HCT116 (cell line): ENCODE measurements around the gene GRID2. TPM values are rescaled to one million over a fixed set of nuclear protein-coding genes. Genes with fewer than 3 reads are reported as not detected.
A peak's percentile ranks its signal among the peaks of the same experiment; 100 is the strongest.

Experiments used
- ATAC-seq: fragments of 200-7000 bp; cut with Tn5 transposase; 2 replicates; pipeline ENCODE4 v1.9.1; 2020; ENCODE audit warnings: mild to moderate bottlenecking, moderate library complexity
- BruUV-seq: library from RNA; stranded (reverse); fragments of 400-500 nt; replicated peaks from 2 replicates; lab custom pipeline; 2021; lab: Mats Ljungman, UMichigan
- CTCF ChIA-PET: fragments of 300-600 bp; sonication (Branson Sonifier 250); formaldehyde crosslinking; loops from one replicate; lab custom pipeline; 2021; ENCODE audit warnings: antibody characterized with exemption; lab: Charles Lee
- POLR2A ChIA-PET: fragments of 300-600, 350-600 bp; sonication (Branson Sonifier 250); formaldehyde crosslinking; loops from one replicate; lab custom pipeline; 2021; ENCODE audit warnings: antibody characterized with exemption; lab: Charles Lee
- RAD21 ChIA-PET, 2 experiments: fragments of 300-600 bp; sonication (Branson Sonifier 250); formaldehyde crosslinking; loops; one replicate each; lab custom pipeline; 2023; ENCODE audit warnings: low total read pairs in 2 of 2; ENCODE audit not compliant: uncharacterized antibody in 2 of 2, unreplicated experiment in 2 of 2, low non-redundant PET in 1 of 2; lab: Charles Lee
- DNase-seq: peaks from one replicate; pipeline ENCODE4 v3.0.0-alpha.2; 2010; ENCODE audit warnings: low read depth, low spot score
- H2AFZ ChIP-seq: fragments of 200-600 bp; shearing (Covaris generic), sonication (generic); 2 replicates; pipeline ENCODE4 v1.6.1; 2017; ENCODE audit warnings: low read depth, mixed run types, mixed read lengths, antibody characterized with exemption, low read length; ENCODE audit not compliant: poor library complexity, severe bottlenecking
- H3K27ac ChIP-seq: 2 replicates; pipeline ENCODE4 v1.5.1; 2012; ENCODE audit warnings: low read depth, low read length
- H3K27me3 ChIP-seq: fragments of 200-600 bp; sonication (generic); 2 replicates; pipeline ENCODE4 v1.6.1; 2016; ENCODE audit warnings: mixed run types, low read length, mixed read lengths; ENCODE audit not compliant: insufficient read depth
- H3K36me3 ChIP-seq, 2 experiments: fragments of 200-500 bp in 1 of 2; fragments of 200-600 bp in 1 of 2; sonication (Bioruptor generic) in 1 of 2; sonication (generic) in 1 of 2; 2 replicates each; pipeline versions ENCODE4 v1.5.1 to v1.6.1; 2014 to 2016; ENCODE audit warnings: low read length in 2 of 2, inconsistent platforms in 1 of 2, mixed read lengths in 1 of 2, mixed run types in 1 of 2; ENCODE audit not compliant: insufficient read depth in 2 of 2, control insufficient read depth in 1 of 2
- H3K4me1 ChIP-seq, 2 experiments: fragments of 200-600 bp in 1 of 2; sonication (generic) in 1 of 2; 2 replicates each; pipeline versions ENCODE4 v1.5.1 to v1.6.1; 2012 to 2017; ENCODE audit warnings: low read length in 2 of 2, inconsistent platforms in 1 of 2, mild to moderate bottlenecking in 1 of 2, mixed read lengths in 1 of 2, mixed run types in 1 of 2, moderate library complexity in 1 of 2; ENCODE audit not compliant: insufficient read depth in 2 of 2, control insufficient read depth in 1 of 2
- H3K4me2 ChIP-seq: fragments of 200-600 bp; sonication (generic); 2 replicates; pipeline ENCODE4 v1.6.1; 2017; ENCODE audit warnings: mixed run types, low read length, mixed read lengths
- H3K4me3 ChIP-seq, 2 experiments: fragments of 200-600 bp in 1 of 2; sonication (generic) in 1 of 2; replicated peaks in 1 of 2; 2 replicates each; pipeline ENCODE4 v1.5.1; 2011 to 2016; ENCODE audit warnings: low read length in 2 of 2, control low read depth in 1 of 2, low read depth in 1 of 2, mild to moderate bottlenecking in 1 of 2, mixed read lengths in 1 of 2, mixed run types in 1 of 2
- H3K79me2 ChIP-seq: fragments of 200-600 bp; sonication (generic); 2 replicates; pipeline ENCODE4 v1.6.1; 2017; ENCODE audit warnings: mild to moderate bottlenecking, mixed run types, low read length, moderate library complexity, mixed read lengths; ENCODE audit not compliant: insufficient read depth
- H3K9ac ChIP-seq: fragments of 200-600 bp; sonication (generic); 2 replicates; pipeline ENCODE4 v1.6.1; 2016; ENCODE audit warnings: low read length, mixed read lengths
- H3K9me2 ChIP-seq: fragments of 200-600 bp; sonication (generic), shearing (Covaris generic); 2 replicates; pipeline ENCODE4 v1.6.1; 2017; ENCODE audit warnings: mixed run types, mild to moderate bottlenecking, moderate library complexity; ENCODE audit not compliant: insufficient read depth
- H3K9me3 ChIP-seq, 2 experiments: fragments of 200-500 bp in 1 of 2; fragments of 200-600 bp in 1 of 2; sonication (Bioruptor generic) in 1 of 2; sonication (generic) in 1 of 2; 2 replicates each; pipeline ENCODE4 v1.6.1; 2014 to 2017; ENCODE audit warnings: low read length in 2 of 2, mixed read lengths in 2 of 2, inconsistent platforms in 1 of 2, low read depth in 1 of 2, mild to moderate bottlenecking in 1 of 2, mixed run types in 1 of 2, moderate library complexity in 1 of 2; ENCODE audit not compliant: control insufficient read depth in 1 of 2, insufficient read depth in 1 of 2
- H4K20me1 ChIP-seq: fragments of 200-600 bp; sonication (generic), shearing (Covaris generic); 2 replicates; pipeline ENCODE4 v1.6.1; 2017; ENCODE audit warnings: mixed run types, mild to moderate bottlenecking, moderate library complexity; ENCODE audit not compliant: insufficient read depth
- CEBPB ChIP-seq: IDR thresholded peaks from 2 replicates; pipeline ENCODE4 v1.6.1; 2012; ENCODE audit warnings: low read depth
- CTCF ChIP-seq, 3 experiments: fragments of 200-600 bp in 1 of 3; sonication (generic) in 1 of 3; IDR thresholded peaks in 2 of 3; conservative IDR thresholded peaks in 1 of 3; 2 replicates each; pipeline ENCODE4 v1.5.1; 2012 to 2017; ENCODE audit warnings: low read depth in 2 of 3, low read length in 2 of 3, antibody characterized with exemption in 1 of 3, borderline replicate concordance in 1 of 3, control low read depth in 1 of 3, mild to moderate bottlenecking in 1 of 3, mixed read lengths in 1 of 3, mixed run types in 1 of 3, moderate library complexity in 1 of 3; ENCODE audit not compliant: insufficient read depth in 1 of 3
- ELF1 ChIP-seq: IDR thresholded peaks from 2 replicates; pipeline ENCODE4 v1.6.1; 2012; ENCODE audit warnings: low read depth, borderline replicate concordance
- EZH2 ChIP-seq: fragments of 200-600 bp; sonication (generic); IDR thresholded peaks from 2 replicates; pipeline ENCODE4 v1.6.1; 2017; ENCODE audit warnings: antibody characterized with exemption, mixed run types
- EZH2phosphoT487 ChIP-seq: fragments of 200-600 bp; IDR thresholded peaks from 2 replicates; pipeline ENCODE4 v1.6.1; 2018; ENCODE audit warnings: antibody characterized with exemption, borderline replicate concordance
- MAX ChIP-seq: IDR thresholded peaks from 2 replicates; pipeline ENCODE4 v1.6.1; 2012
- POLR2A ChIP-seq: IDR thresholded peaks from 2 replicates; pipeline ENCODE4 v1.7.0; 2011; ENCODE audit warnings: borderline replicate concordance; ENCODE audit not compliant: insufficient read depth, insufficient read length; ENCODE audit errors: extremely low read depth
- POLR2AphosphoS5 ChIP-seq: IDR thresholded peaks from 2 replicates; pipeline ENCODE4 v1.6.1; 2011; ENCODE audit warnings: mild to moderate bottlenecking, low read depth, low read length, moderate library complexity
- RAD21 ChIP-seq: IDR thresholded peaks from 2 replicates; pipeline ENCODE4 v1.6.1; 2012; ENCODE audit warnings: low read depth, mild to moderate bottlenecking
- SIN3A ChIP-seq: IDR thresholded peaks from 2 replicates; pipeline ENCODE4 v1.6.1; 2012; ENCODE audit warnings: low read depth
- ZBTB33 ChIP-seq: IDR thresholded peaks from 2 replicates; pipeline ENCODE4 v1.6.1; 2011; ENCODE audit warnings: mild to moderate bottlenecking, low read length, moderate library complexity; ENCODE audit not compliant: insufficient replicate concordance; ENCODE audit errors: extremely low read depth
- ZNF274 ChIP-seq: fragments of 200-500 bp; sonication (Bioruptor generic); IDR thresholded peaks from 2 replicates; pipeline ENCODE4 v1.6.1; 2014; ENCODE audit warnings: mild to moderate bottlenecking, low read depth, low read length, inconsistent platforms
- intact Hi-C: fragments of 100-400 bp; cut with micrococcal nuclease; formaldehyde crosslinking; loops from 2 replicates; pipeline ENCODE4 v1.10.0; 2022
- total RNA-seq: library from RNA; stranded (reverse); gene quantifications from one replicate; pipeline ENCODE4 v1.2.1, GENCODE V29; 2021; ENCODE audit not compliant: unreplicated experiment
- TF ChIP-seq, protein P1 (sequence below): IDR thresholded peaks from 2 replicates; pipeline ENCODE4 v1.6.1; 2012

The GRID2 gene
- total RNA-seq, 1 experiment from 2014 or later, result not detected

DNA sequence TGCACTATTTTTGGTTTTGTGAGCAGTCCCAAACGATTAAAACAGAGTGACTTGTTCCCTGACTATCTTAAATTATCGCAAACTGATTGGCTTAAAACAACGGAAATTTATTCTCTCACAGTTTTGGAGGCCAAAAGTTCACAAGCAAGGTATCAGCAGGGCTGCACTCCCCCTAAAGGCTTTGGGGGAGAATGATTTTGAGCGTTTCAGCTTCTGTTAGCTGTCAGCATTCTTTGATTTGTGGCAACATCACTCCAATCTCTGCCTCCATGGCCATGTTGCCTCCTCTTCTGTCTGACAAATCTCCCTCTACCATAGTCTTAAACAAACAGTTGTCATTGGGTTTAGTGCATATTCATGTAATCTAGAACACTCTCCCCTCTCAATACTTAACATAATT is 1065.2 kb downstream of the GRID2 start:
- Histone ChIP-seq H3K27ac (no peak overlapping the region), H3K4me2 (no peak overlapping the region), H4K20me1 (no peaks in the 10 kb centered on the region), H3K36me3 (no peaks in the 10 kb centered on the region), H3K9me3 (0 out of 4 replicates have a peak, but pooled peaks cover 0 to 3% of the 10 kb centered on the region in 2 experiments), H3K9me2 (no peaks in the 10 kb centered on the region; the same call in 1 of the 2 replicates), H3K4me3 (no peak overlapping the region), H2AFZ (peak overlapping the region; percentile 1), H3K79me2 (no peaks in the 10 kb centered on the region), H3K4me1 (no peaks in the 10 kb centered on the region), H3K27me3 (no peaks in the 10 kb centered on the region), H3K9ac (no peak overlapping the region)
- DNase-seq (no peak), ATAC-seq (no peak)
- POLR2A ChIA-PET, result no interaction called here
- RAD21 ChIA-PET, result no interaction called here
- intact Hi-C loops, result no loop called here
- no TSS peak for BruUV-seq
- TF ChIP-seq CEBPB (no peak), RAD21 (0 out of 2 replicates have a peak, but pooled peaks have one; percentile 7), CTCF (IDR thresholded peaks at IDR 0.05 in 2 of 3, conservative IDR thresholded peaks at IDR 0.05 in 1 of 3; ENCODE audit: borderline replicate concordance in 1 of 3, insufficient read depth in 1 of 3, low read depth in 2 of 3, low read length in 2 of 3) (peak in 1 of 3 experiments; percentile 12; a peak in 1 of 6 replicates)
- CTCF ChIA-PET, result no interaction called here

GRCh38 chr4:93370256-93370655 is 1066.5 kb downstream of the GRID2 start:
- H3K4me1 ChIP-seq, result no peaks in the 10 kb centered on the region
- H3K9ac ChIP-seq, result no peak overlapping the region
- CTCF ChIA-PET, result no interaction called here
- POLR2A ChIA-PET, result interaction anchor here (0.7 kb wide), 1 partner anchor 57 kb away, joined by 3 read pairs; no protein-coding TSS in a partner anchor
- ATAC-seq (no peak), DNase-seq (no peak)
- no peak overlapping the region for H3K27ac ChIP-seq
- no TSS peak for BruUV-seq
- RAD21 ChIA-PET, result no interaction called here
- no peak overlapping the region for H3K4me3 ChIP-seq
- H3K9me2 ChIP-seq, result no peaks in the 10 kb centered on the region; the same call in 1 of the 2 replicates
- no peak overlapping the region for H2AFZ ChIP-seq
- 0 out of 4 replicates have a peak, but pooled peaks cover 0 to 2% of the 10 kb centered on the region in 2 experiments for H3K9me3 ChIP-seq
- H3K4me2 ChIP-seq, result no peak overlapping the region
- intact Hi-C loops, result no loop called here
- H3K79me2 ChIP-seq, result no peaks in the 10 kb centered on the region
- H3K36me3 ChIP-seq, result no peaks in the 10 kb centered on the region
- no peaks in the 10 kb centered on the region for H4K20me1 ChIP-seq
- no peaks in the 10 kb centered on the region for H3K27me3 ChIP-seq
- TF ChIP-seq ZNF274 (no peak), ELF1 (no peak), SIN3A (no peak), EZH2 (no peak), POLR2AphosphoS5 (no peak), CEBPB (no peak), MAX (no peak), EZH2phosphoT487 (no peak), POLR2A (no peak), ZBTB33 (no peak)
- TF ChIP-seq, protein P1, sequence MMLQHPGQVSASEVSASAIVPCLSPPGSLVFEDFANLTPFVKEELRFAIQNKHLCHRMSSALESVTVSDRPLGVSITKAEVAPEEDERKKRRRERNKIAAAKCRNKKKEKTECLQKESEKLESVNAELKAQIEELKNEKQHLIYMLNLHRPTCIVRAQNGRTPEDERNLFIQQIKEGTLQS, result no peak
